Glomerular endothelial cell (primary cell): ENCODE data around the gene RHBDL2. TPM values are rescaled to one million over a fixed set of nuclear protein-coding genes. Genes with fewer than 3 reads are reported as not detected.
"Not testable (repeated sequence)": the region's sequence is repeated elsewhere in the genome, so short reads cannot be mapped to it uniquely, and the experiment has no call there.

ENCODE experiments used
- DNase-seq: peaks from one replicate; pipeline ENCODE4 v3.0.0-alpha.2; 2011; ENCODE audit warnings: low read depth, low spot score; ENCODE audit errors: extremely low read depth
- total RNA-seq: library from RNA; depleted of rRNA; stranded (reverse); fragments of >200 nt; gene quantifications from 2 replicates; pipeline ENCODE4 v1.2.3, GENCODE V29; 2015

Gene RHBDL2
- total RNA-seq, 1 donor from 2014 or later, result 0.12 TPM

GRCh38 chr1:38885092-38885491 lies 56.5 kb downstream of the RHBDL2 start:
- no peak for DNase-seq

GRCh38 chr1:38881487-38881886 lies 60.1 kb downstream of the RHBDL2 start, which contains the start of gene GJA9:
Gene GJA9 (minus strand): TSS chr1:38881587. CDS start chr1:38876098, 5,489 bp downstream.
- no peak for DNase-seq

DNA sequence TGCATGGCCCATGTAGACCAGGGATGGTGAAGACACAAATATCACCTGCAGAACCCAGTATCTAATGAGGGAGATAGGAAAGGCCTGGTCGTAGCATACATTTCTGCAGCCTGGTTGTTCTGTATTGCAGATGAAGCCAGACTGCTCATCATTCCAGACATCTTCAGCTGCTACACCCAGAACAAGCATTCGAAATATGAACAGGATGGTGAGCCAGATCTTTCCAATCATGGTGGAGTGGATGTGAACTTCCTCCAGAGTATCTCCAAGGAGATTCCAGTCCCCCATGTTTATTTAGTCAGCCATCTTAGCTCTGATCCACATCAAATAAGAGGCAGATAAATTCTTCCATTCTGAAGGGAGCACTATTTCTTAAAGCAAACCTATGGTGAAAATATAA lies 65.8 kb downstream of the RHBDL2 start:
- DNase-seq, result no peak

- DNase-seq, result peak; percentile 50
Measured at GRCh38 chr1:38873027-38873969, 68.3 kb downstream of the RHBDL2 start, which contains the start of gene MYCBP. Gene MYCBP (minus strand): TSS chr1:38873348. CDS start chr1:38873305, 43 bp downstream.

DNA sequence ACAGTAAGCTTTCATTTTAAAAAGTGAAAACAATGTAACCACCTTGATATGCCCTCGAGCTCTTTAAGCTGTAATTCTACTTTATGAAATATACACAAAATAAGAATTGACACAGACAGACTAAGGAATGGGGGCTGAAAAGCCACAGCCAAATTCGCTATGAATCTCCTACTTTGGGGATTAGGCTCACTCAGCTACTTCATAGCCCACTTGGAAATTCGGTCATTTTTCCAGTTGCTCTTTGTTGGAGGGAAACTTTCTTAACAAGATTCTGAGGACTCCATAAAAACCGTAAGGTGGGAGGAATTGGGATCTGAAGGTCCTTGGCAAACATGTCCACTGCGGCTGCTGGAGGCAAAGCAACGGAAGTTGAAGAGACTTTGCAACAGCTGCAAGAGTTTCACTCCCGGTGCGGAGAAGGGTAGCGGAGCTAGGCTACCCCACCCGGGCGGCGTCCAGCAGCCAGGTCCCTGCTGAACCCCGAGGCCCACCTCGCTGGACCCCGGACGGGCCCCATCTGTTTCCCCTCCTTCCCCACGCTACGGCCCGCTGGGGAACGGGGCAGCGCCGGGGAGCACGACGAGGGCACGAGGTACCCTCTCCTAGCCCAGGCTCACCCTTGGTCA lies 69.1 kb downstream of the RHBDL2 start:
- DNase-seq, result no peak

DNA sequence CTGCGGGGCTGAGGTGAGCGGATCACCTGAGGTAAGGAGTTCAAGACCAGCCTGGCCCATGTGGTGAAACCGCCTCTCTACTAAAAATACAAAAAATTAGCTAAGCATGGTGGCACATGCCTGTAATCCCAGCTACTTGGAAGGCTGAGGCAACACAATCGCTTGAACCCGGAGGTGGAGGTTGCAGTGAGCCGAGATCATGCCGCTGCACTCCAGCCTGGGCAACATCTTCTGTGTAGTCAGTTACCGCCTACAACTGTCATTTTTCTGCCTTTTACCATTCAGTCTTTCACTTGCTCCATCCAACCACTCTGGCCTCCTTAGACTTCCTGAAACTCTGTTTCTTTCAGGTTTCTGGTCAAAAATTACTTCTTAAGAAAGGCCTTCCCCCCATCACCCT lies 70.6 kb downstream of the RHBDL2 start:
- no peak for DNase-seq

- DNase-seq, result no peak
Measured at GRCh38 chr1:38867208-38867607, 74.4 kb downstream of the RHBDL2 start.

DNA sequence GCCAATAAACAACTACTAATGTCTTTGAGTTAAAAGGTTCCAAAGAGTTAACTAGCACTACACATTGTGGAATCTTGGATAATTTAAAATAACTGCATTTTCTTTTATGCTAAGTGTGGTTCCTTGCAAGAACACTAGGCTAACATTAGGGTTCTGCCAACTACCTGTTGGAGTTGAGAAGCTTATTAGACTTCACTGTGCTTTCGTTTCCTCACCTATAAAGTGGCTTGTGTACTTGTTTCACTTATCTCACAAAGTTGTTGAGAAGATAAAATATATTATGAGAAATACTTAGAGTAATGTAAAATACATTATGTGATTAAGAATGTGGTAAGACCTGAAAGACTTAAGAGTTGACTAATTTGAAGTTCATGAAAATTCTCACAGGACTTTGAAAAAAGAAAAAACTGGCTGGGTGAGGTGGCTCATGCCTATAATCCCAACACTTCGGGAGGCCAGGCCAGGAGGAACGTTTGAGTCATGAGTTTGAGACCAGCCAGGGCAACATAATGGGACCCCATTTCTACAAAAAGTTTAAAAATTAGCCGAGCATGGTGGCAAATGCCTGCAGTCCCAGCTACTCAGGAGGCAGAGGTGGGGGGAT lies 76.4 kb downstream of the RHBDL2 start:
- no peak for DNase-seq

DNA sequence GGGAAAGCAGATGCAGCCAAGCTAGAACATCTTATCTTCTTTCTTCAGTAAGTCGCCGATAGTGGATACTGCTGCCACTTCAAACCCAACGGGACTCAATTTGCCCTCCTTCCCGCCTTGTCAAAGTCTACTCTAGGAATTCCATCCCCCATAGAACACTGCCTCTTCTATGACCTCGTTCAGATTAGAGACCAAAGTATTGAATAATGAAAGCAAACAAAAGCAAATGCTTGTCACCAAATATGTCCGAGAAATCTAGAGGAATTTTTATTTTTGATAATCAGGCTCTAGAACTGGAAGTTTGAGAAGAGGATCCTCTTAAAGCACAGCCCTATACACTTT lies 81.2 kb downstream of the RHBDL2 start:
- no peak for DNase-seq

DNA sequence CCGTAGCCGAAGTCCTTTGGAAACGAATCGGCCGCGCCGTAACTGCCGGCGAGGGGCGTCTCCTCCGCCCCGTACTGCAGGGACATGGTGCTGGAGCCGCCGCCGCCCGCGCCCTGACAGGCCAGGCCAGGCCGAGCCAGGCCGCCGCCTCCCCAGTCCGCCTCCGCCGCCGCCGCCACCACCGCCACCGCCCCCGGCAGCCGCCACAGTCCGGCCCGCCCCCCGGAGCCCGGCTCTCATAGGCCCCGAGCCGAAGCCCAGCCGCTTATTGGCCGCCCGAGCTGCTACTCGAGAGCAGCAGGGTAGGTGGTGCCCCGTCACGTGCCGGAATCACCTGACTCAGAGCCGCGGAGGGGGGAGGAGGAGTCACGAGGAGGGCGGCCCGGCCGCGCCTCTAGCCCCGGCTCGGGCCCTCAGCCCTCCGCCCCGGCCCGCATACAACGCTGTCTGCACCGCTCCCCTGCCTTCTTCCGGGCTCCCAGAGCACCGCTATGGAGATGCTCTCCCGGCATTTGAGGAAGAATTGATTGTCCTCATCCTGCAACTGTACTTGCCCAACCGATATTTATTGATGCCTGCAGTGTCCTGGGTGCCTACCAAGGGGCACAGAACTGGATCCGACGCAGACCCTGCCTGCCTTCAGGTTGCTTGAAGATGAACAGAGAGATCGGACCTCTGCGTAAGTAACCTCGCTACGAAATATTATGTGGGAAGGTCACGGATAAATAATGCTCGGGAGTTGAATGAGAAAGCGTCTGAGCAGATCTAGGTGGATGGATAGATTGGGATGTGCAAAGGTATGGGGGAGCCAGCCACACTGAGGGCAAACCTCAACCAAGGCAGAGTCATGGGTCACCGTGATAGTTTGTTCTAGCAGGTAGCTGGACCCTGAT lies 81.8 kb downstream of the RHBDL2 start, which contains the start of gene RRAGC:
Gene RRAGC (minus strand): TSS at position 212 of the 893 bp plus-strand sequence. CDS start 126 bp downstream, at position 86.
- DNase-seq, result peak; percentile 56

- no peak for DNase-seq
Measured at GRCh38 chr1:38858833-38859560, 82.6 kb downstream of the RHBDL2 start.

DNA sequence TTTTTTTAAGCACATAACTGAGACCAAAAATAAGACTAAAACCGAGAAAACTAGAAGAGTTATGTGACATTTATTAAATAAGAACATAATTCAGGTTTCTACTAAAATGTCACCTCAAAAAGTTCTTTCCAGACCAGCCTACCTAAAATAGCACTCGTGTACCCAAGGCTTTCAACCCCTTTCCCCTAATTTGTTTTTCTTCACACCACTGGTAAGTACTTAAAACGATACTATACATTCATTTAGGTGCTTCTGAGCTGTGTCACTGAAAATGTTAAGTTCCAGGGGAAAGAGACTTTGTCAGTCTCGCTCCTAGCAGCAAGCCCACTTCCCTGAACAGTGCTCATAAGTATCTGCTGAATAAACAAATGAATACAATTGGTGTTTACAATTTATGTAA lies 88.8 kb downstream of the RHBDL2 start:
- no peak for DNase-seq

GRCh38 chr1:38848071-38848470 lies 93.6 kb downstream of the RHBDL2 start:
- no peak for DNase-seq

DNA sequence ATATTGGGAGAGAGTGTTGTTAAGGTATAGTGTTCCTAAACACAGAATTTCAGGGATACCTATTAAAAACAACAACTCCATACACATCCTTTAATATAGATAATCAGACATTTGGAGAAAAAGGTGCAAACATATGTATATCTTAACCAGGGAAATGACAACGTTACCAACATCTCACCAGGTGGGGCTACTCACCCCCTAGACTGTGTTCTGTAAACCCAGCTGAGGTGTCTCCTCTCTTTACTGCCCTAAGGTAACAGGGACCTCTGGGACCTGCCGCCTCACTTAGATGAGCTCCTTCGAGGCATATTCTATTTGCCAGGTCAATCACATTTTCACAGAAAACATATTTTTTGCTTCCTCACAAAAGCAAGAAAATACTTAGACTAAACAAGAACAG lies 95.4 kb downstream of the RHBDL2 start:
- DNase-seq, result no peak

GRCh38 chr1:38845088-38845487 lies 96.5 kb downstream of the RHBDL2 start:
- DNase-seq, result not testable (repeated sequence)

DNA sequence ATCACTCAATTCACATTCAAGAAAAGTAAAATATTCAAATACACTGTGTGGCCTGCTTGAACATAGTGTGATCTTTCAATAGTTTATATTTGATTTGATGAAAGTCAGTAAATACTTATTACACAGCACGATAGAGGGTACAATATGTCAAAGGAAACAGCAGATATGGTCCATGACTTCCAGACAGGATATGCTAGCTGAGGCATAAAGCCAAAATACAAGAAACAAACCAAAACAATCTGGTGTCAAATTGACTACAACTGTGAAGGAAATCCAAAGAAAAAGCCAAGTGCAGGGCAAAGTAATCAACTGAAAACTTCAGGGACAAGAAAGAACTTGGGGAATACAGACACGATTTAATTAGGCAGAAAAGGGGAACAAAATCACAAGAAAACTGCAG lies 101.3 kb downstream of the RHBDL2 start:
- no peak for DNase-seq

- DNase-seq, result no peak
Measured at GRCh38 chr1:38839363-38839762, 102.3 kb downstream of the RHBDL2 start.

DNA sequence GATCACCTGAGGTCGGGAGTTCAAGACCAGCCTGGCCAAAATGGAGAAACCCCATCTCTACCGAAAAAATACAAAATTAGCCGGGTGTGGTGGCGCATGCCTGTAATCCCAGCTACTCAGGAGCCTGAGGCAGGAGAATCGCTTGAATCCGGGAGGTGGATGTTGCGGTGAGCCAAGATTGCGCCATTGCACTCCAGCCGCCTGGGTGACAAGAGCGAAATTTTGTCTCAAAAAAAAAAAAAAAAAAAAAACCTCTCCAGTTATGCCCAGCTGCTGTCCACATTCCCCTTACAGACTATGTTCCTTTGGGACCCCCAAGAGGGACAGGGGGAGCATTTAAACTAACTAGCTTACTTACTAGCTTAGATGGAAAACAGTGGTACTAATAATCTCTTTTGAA lies 105.3 kb downstream of the RHBDL2 start:
- not testable (repeated sequence) for DNase-seq
